CD4-positive, alpha-beta T cell treated with Interferon gamma for 1 hour (primary cell): ENCODE data around the gene SPACA7.
"Not testable (repeated sequence)": the region's sequence is repeated elsewhere in the genome, so short reads cannot be mapped to it uniquely, and the experiment has no call there.

Experiments used
- DNase-seq: peaks from one replicate; pipeline ENCODE4 v3.0.0-alpha.2; 2020

SPACA7 gene

DNA sequence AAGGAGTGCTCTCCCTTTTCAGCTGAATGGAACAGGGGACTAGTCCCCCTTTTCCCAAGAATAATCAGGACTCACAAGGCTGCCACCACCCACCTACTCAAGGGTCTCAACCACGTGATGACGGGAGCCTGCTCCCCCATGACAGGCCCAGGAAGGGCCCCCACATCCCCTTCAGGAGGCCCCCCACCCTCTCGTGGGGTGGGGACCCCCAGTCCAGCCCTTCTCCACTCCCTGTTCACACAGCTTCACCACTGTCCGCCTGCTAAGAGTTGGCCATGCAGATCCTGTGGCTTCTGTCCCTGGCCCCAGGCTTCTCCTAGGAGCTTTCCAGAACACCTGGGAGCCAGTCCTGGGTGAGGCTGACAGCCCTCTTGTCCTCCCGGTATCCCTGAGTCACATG lies 56.6 kb downstream of the SPACA7 start:
- DNase-seq: not testable (repeated sequence)

DNA sequence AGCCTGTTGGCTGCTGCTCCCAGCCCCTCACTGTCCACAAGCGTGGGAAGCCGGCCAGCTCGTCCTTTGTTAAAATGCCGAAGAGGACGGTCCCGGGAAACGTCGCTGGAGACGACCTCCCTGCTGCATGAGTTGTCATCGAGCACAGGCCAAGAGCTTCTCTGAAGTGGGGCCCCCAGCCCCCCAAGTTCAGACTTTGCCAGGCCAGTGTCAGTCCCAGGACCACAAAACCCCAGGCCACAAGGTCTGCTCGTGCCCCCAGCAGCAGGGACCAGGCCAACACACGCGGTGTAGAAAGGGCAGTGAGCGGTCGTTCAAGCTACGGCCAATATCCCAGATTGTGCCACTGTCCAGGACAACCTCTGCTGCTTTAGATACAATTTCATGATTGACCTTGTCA lies 57.4 kb downstream of the SPACA7 start:
- DNase-seq: not testable (repeated sequence)

DNA sequence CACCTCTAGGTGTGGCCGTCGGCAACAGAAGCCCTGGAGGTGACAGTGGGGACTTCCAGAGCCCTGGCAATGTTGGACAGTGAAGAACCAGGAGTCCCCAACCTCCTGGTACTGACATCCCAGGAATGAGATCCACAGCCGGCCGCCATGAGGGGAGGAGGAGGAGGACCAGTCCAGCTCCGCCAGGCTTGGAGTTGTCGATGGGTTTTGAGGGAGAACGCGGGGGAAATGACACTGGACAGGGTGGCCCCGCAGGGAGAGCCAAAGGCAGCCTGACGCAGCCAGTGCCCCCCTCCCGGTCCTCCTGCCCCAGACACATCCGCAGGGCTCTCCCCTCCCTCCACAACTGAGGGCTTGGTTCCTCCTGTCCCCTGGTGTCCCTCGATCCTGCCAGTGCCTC lies 57.9 kb downstream of the SPACA7 start:
- DNase-seq: no peak

GRCh38 chr13:112434937-112435523 lies 58.9 kb downstream of the SPACA7 start:
- DNase-seq: no peak

DNA sequence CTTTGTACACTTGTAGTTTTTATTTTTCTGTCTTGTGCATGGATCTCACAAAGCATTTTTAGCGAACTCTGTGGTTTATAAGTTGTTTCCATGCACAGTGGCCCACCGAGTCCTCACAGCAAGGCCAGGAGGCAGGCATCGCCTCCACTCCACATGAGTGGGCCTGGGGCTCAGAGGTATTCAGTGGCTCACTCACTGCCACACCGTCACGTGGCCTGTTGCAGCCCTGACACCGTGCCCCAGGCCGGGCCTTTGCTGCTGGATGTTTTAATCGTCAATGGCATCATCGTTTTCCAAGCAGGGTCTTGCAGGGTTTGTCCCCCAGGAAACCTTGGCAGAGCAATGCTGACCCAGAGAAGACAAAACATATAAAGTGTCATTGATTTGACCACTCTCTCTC lies 59.8 kb downstream of the SPACA7 start:
- no peak for DNase-seq

DNA sequence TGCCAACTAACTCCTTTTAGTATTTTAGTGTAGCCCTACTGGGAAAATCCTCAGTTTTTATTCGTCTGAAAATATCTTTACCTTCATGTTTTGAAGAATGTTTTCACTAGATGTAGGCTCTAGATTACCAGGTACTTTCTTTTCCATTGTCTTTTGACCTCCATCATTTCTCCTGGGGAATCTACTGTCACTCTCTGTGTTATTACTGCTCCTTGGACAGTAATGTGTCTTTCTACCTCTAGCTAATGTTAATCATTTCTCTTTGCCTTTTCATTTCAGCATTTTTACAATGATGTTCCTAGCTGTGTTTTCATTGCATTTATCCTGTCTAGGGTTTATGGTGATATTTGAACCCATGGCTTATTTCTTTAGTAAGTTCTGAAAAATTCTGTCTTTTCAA lies 61.9 kb downstream of the SPACA7 start:
- no peak for DNase-seq

GRCh38 chr13:112438515-112438914 lies 62.4 kb downstream of the SPACA7 start:
- no peak for DNase-seq

GRCh38 chr13:112441226-112441625 lies 65.1 kb downstream of the SPACA7 start:
- no peak for DNase-seq

- DNase-seq: no peak
Observed at GRCh38 chr13:112441779-112442310, 65.7 kb downstream of the SPACA7 start.

DNA sequence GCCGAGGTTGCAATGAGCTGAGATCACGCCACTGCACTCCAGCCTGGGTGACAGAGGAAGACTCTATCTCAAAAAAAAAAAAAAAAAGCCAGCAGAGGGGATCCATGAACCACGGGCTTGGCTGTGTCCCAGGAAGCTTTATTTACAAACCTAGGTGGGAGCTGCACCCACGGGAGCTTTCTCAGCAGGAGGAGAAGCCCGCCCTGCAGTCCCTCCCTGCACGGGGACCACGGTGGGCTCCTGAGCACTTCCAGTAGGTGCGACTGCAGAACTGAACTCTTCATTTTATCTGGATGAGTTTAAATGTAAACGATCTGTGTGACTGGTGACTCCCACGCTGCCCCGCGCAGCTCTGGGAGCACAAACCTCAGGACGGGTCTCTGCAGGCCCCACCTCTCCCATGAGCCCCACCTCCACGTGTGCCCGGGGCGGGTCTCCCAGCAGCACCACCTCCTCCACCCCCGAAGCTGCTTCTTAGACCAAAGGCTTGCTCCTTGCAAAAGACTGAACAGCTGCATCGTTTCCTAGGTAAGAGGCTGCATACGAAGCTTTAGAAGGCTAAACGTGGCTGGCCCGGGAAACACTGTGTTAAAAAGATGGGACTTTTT lies 66.4 kb downstream of the SPACA7 start:
- DNase-seq: no peak

DNA sequence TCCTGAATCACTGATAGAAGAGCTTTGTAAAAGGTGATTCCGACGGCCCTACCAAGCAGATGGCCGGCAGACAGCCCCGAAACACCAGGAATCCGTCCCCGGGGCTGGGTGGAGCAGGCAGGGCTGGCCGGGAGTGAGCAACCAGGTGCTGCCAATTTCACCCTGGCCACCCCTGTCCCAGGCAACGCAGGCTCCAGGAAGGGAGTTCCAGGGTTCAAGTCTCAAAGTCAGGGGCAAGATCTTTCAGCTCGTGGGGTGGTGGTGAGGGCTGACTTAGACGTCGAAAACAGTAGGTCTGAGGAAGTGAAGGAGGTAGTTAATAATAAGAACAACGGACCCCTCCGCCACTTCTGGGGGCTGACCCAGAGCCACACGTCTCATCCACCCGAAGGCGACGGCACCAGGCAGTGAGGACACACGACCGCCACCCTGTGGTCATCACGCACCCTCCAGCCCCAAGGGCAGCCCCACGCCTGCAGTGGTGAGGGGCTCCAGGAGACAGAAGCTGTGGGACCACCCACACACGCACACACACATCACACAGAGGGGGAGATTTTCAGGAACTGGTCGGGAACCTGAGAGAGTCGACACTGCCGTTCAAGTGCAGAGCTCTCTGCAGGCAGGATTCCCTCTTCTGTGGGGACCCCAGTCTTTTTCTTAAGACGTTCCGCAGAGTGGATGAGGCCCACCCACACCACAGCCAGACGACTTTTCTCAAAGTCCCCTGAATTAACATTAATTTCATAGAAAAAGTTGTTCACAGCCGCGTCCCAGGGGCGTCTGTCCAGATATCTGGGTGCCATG lies 67.2 kb downstream of the SPACA7 start:
- no peak for DNase-seq

GRCh38 chr13:112443995-112444311 lies 67.8 kb downstream of the SPACA7 start:
- DNase-seq: no peak

DNA sequence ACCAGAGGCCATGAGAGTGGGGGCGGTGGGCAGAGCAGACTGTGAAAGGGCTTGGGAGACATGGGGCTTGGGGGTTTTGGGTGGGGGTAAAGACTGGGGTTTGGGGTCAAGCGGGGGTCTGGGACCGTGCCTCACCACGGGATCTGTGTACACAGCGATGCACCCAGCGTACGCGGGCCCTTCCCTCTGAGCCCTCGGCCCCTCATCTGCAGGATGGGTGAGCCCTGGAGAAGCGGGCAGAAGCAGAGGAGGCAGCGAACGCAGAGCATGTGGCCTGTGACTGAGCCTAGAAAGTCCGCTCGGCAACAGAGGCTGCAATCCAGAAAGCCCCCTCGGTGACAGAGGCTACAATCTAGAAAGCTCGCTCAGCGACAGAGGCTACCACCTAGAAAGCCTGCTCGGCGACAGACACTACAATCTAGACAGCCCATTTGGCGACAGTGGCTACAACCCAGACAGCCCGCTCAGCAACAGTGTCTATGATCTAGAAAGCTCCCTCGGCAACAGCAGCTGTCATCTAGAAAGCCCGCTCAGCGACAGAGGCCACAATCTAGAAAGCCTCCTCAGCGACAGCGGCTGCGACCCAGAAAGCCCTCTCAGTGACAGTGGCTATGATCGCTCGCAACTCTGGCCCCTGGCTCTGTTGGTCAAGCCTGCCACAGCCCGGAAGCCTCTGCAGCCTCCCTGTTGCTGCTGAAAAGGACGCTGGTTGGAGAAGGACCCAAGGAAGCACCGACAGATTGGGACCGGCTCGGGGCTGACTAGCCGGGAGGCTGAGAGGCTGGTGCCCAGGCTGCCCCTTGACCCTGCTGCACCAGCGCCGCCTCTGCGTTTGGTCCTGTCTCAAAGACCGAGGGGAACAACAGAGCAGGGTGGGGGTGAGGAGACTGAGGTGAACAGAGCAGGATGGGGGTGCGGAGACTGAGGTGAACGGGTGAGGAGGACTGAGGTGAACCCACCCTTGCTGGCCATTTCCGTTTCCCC lies 68.6 kb downstream of the SPACA7 start:
- no peak for DNase-seq

- DNase-seq: no peak
Observed at GRCh38 chr13:112445411-112446271, 69.5 kb downstream of the SPACA7 start.

- no peak for DNase-seq
Observed at GRCh38 chr13:112446347-112446861, 70.2 kb downstream of the SPACA7 start.

GRCh38 chr13:112446867-112447266 lies 70.7 kb downstream of the SPACA7 start:
- no peak for DNase-seq

GRCh38 chr13:112447306-112447705 lies 71.2 kb downstream of the SPACA7 start:
- DNase-seq: no peak

DNA sequence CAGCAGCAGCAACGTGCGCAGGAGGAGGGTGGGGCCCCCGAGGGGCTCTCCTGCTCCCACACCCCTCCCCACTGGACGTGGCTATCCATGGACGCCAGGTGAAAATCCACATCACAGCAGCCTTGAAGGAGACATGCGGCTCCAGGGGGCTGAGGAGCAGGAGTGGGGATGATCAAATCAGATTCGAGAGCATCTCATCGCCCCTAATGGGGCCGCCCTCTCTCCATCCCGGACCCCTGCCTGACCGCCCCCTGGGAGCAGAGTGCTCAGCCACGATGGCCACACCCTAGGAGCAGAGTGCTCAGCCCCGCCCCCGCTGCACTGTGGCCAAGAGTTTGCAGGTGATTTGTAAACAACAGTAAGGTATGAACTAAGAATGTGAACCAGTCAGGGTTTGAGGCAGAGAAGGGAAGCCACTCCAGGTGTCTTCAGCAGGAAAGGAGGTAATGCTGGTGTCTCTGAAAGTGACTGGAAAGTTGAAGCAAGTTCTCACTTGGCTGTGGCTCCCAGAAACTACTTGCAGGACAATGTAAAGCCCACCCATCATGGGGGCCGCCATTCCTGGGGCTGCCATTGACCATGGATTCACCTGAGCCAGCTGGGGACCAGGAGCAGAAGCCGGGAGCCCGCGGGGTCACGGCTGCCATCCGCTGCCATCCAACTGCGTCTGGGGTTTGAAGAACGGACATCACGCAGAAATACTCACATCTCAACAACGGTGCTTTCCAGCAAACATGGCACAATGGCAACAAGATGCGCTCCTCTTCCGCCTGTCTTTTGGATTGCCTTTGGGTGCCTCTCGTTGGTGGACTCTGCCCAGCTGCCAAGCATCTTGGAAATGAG lies 71.8 kb downstream of the SPACA7 start:
- no peak for DNase-seq

- DNase-seq: no peak
Observed at GRCh38 chr13:112448621-112449544, 72.7 kb downstream of the SPACA7 start.

DNA sequence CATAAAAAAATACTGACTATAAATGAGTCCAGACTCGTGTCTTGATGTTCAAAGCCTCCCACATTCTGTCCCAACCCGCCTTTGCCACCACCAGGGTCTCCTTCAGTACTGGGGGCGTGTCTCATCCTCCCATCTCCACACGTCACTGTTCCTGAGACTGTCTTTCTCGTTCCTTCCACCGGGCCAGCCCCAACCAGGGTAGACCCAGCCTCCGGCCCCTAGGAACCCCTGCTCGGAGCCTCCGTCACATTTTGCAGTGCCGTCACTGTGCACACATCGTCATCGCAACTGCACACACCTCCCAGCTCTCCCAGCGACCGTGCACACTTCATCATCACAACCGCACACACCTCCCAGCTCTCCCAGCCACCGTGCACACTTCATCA lies 73.4 kb downstream of the SPACA7 start:
- no peak for DNase-seq
